DND-41 (cell line): ENCODE measurements around the gene NR5A1.

Source experiments
- ATAC-seq: fragments of 200-7000 bp; cut with Tn5 transposase; 3 replicates; pipeline ENCODE4 v1.9.1; 2021; ENCODE audit warnings: low read depth; ENCODE audit not compliant: insufficient read depth
- DNase-seq: peaks from one replicate; pipeline ENCODE4 v3.0.0-alpha.2; 2020
- H2AFZ ChIP-seq: 2 replicates; pipeline ENCODE4 v1.6.0; 2012; ENCODE audit warnings: low read depth, low read length
- H3K27ac ChIP-seq: 2 replicates; pipeline ENCODE4 v1.5.1; 2012; ENCODE audit warnings: low read length, inconsistent platforms
- H3K27me3 ChIP-seq: fragments of 200-600 bp; sonication (generic); 2 replicates; pipeline ENCODE4 v1.6.0; 2012; ENCODE audit warnings: low read length, mild to moderate bottlenecking, inconsistent platforms; ENCODE audit not compliant: insufficient read depth, poor library complexity
- H3K36me3 ChIP-seq: 2 replicates; pipeline ENCODE4 v1.5.1; 2012; ENCODE audit warnings: low read length, inconsistent platforms; ENCODE audit not compliant: insufficient read depth
- H3K4me1 ChIP-seq: 2 replicates; pipeline ENCODE4 v1.5.1; 2012; ENCODE audit warnings: mild to moderate bottlenecking, low read length; ENCODE audit not compliant: insufficient read depth
- H3K4me2 ChIP-seq: 2 replicates; pipeline ENCODE4 v1.6.0; 2012; ENCODE audit warnings: mild to moderate bottlenecking, moderate library complexity, low read length, inconsistent platforms; ENCODE audit not compliant: insufficient read depth
- H3K4me3 ChIP-seq, 2 experiments: fragments of 200-600 bp in 1 of 2; shearing (Covaris generic) in 1 of 2; 2 replicates each; pipeline ENCODE4 v1.5.1; 2012 to 2016; ENCODE audit warnings: inconsistent platforms in 2 of 2, low read length in 2 of 2, mild to moderate bottlenecking in 2 of 2, low read depth in 1 of 2, moderate library complexity in 1 of 2
- H3K79me2 ChIP-seq: 2 replicates; pipeline ENCODE4 v1.6.0; 2012; ENCODE audit warnings: low read length, inconsistent platforms; ENCODE audit not compliant: insufficient read depth
- H3K9ac ChIP-seq: 2 replicates; pipeline ENCODE4 v1.6.0; 2012; ENCODE audit warnings: low read depth, mild to moderate bottlenecking, inconsistent platforms, low read length, moderate library complexity
- H3K9me3 ChIP-seq: 2 replicates; pipeline ENCODE4 v1.5.1; 2012; ENCODE audit warnings: low read length, moderate library complexity, mild to moderate bottlenecking, inconsistent platforms; ENCODE audit not compliant: insufficient read depth, severe bottlenecking
- H4K20me1 ChIP-seq: 2 replicates; pipeline ENCODE4 v1.6.0; 2012; ENCODE audit warnings: low read length; ENCODE audit not compliant: insufficient read depth
- CTCF ChIP-seq: IDR thresholded peaks from 2 replicates; pipeline ENCODE4 v1.5.1; 2012; ENCODE audit warnings: borderline replicate concordance, low read length, moderate library complexity, mild to moderate bottlenecking; ENCODE audit not compliant: poor library complexity, severe bottlenecking; ENCODE audit errors: extremely low read depth
- EZH2 ChIP-seq: IDR thresholded peaks from 3 replicates; pipeline ENCODE4 v1.6.1; 2012; ENCODE audit warnings: borderline replicate concordance, low read depth, mild to moderate bottlenecking, moderate library complexity, low read length, inconsistent platforms; ENCODE audit not compliant: severe bottlenecking

Gene NR5A1

DNA sequence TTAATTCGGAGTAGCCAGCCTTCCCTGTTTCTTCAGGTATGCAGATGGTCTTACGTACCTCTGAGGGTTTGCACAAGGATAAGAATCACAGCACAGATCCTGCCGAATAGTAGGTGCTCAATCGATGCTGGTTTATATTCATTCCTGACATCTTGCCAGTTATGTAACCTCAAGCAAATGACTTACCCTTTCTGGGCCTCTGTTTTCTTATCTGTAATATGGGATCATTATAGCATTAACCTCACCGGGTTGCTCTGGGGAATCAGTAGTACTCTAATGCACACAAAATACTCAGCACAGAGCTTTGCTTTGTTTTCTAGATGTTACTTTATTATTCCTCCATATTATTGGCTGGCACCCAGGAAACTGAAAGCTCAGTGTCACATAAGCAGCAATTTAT is 7.7 kb upstream of the NR5A1 start:
- no peaks in the 10 kb centered on the region for H3K36me3 ChIP-seq
- no peak overlapping the region for H2AFZ ChIP-seq
- no peak overlapping the region for H3K4me2 ChIP-seq
- no peaks in the 10 kb centered on the region for H3K4me1 ChIP-seq
- no peak overlapping the region for H3K4me3 ChIP-seq
- H3K27me3 ChIP-seq, result no peaks in the 10 kb centered on the region
- no peak overlapping the region for H3K27ac ChIP-seq
- TF ChIP-seq EZH2 (no peak), CTCF (no peak)
- H3K79me2 ChIP-seq, result no peaks in the 10 kb centered on the region
- no peaks in the 10 kb centered on the region for H4K20me1 ChIP-seq
- no peaks in the 10 kb centered on the region for H3K9me3 ChIP-seq
- DNase-seq (no peak), ATAC-seq (no peak)
- H3K9ac ChIP-seq, result no peak overlapping the region

DNA sequence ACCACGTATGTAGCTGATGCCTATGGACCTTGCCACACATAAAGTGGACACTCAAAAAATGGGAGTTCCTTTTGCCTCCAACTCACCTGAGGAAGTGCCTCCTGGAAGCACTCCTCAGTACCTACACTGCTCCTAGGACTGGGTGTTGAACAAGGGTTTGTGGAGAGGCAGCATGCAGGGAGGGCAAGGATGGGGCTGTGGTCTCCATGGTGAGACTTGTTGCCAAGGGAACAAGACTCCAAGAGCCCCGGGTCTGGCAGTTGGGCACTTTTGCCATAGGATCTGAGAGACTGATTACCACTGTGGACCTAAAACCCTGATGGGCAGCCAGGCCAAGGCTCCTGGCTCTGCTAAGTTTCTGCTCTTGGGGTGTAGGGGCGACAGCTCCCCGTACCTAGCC is 6.9 kb upstream of the NR5A1 start:
- no peak overlapping the region for H3K9ac ChIP-seq
- TF ChIP-seq CTCF, result no peak
- ATAC-seq, result no peak

GRCh38 chr9:124513376-124513994 is 6.3 kb upstream of the NR5A1 start:
- no peak for DNase-seq

More for the DNA sequence above, 6.9 kb upstream of the NR5A1 start:
- Histone ChIP-seq H3K79me2 (no peaks in the 10 kb centered on the region), H3K4me1 (no peaks in the 10 kb centered on the region), H3K27ac (no peak overlapping the region), H3K4me3 (no peak overlapping the region), H3K4me2 (no peak overlapping the region), H4K20me1 (no peaks in the 10 kb centered on the region), H2AFZ (no peak overlapping the region), H3K27me3 (no peaks in the 10 kb centered on the region), H3K9me3 (no peaks in the 10 kb centered on the region), H3K36me3 (no peaks in the 10 kb centered on the region)
- DNase-seq, result no peak

More at GRCh38 chr9:124513376-124513994, 6.3 kb upstream of the NR5A1 start:
- H3K79me2 ChIP-seq, result no peaks in the 10 kb centered on the region
- no peak overlapping the region for H3K9ac ChIP-seq
- H4K20me1 ChIP-seq, result no peaks in the 10 kb centered on the region
- H3K9me3 ChIP-seq, result no peaks in the 10 kb centered on the region
- no peaks in the 10 kb centered on the region for H3K4me1 ChIP-seq
- H3K27ac ChIP-seq, result no peak overlapping the region
- H3K36me3 ChIP-seq, result no peaks in the 10 kb centered on the region
- H3K27me3 ChIP-seq, result no peaks in the 10 kb centered on the region
- H3K4me3 ChIP-seq, result no peak overlapping the region
- no peak for TF ChIP-seq EZH2
- TF ChIP-seq CTCF, result no peak
- no peak for ATAC-seq
- H3K4me2 ChIP-seq, result no peak overlapping the region
- no peak overlapping the region for H2AFZ ChIP-seq
